NK-92 (cell line): ENCODE results near the gene BCDIN3D.

ENCODE experiments used
- DNase-seq: peaks from one replicate; lab custom pipeline; 2025; ENCODE audit not compliant: unreplicated experiment; lab: John Stamatoyannopoulos, UW

BCDIN3D gene

GRCh38 chr12:49798934-49799333, 44.0 kb downstream of the BCDIN3D start:
- DNase-seq = no peak

GRCh38 chr12:49798248-49798647, 44.7 kb downstream of the BCDIN3D start:
- DNase-seq = no peak

- DNase-seq = no peak
Measured at GRCh38 chr12:49797449-49797776, 45.5 kb downstream of the BCDIN3D start.

DNA sequence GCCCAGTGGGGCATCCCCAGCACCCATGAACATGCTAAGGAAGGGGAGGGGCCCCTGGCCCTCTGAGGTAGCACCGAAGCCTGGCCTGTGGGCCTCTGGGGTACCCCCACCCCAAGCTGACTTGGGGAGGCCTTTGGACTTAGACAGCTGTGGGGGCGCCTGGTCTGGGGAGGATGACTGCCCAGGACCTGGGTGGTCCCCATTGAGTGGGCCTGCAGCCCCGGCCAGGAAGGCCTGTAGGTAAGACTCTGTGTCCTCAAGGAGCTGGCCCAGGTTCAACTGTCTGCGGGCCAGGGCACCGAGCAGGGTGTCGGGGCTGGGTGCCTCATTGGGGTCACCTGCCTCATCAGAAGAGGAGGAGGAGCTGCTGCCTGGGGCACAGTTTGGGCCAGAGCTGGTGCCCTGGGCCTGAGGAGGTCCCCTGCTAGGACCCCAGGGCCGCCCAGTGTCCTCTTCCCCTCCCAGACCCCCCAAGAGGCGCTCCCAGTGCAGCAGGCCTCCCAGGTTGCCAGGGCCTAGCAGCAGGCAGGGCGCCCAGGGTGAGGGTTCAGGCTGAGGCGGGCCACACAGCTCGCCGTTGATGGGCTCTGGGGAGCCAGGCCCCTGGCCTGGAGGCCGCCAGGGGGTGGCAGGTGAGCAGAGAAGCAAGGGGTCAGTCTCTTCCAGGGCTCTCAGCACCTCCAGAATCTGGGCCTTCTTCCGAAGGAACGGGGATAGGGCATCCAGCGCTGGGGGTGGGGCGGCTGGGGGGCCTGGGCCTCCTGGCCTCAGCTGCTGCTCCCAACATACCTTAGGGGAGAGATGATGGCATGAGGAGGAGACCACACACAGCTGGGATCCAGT, 46.1 kb downstream of the BCDIN3D start:
- DNase-seq = no peak

GRCh38 chr12:49796155-49796554, 46.8 kb downstream of the BCDIN3D start:
- no peak for DNase-seq

DNA sequence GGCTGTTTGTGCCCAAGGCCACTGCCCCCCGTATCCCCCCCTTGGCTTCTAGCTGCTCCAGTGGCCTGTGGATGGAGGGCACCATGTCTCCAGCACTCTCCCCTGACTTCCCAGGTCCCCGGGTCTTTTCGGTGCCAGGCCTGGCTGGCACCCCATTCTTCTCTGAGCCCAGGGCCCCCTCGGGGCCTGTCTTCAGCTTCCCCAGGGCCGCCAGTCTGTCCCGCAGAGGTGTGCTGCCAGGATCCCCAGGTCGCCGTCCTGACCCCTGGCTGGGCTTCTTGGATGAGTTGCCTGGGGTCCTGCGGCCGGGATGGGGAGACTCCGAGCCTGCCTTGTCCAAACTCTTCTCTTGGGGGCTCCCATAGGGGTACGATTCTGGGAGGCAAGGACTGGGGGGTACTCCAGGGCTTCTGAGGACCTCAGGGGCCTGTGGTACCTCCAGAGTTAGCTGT, 47.2 kb downstream of the BCDIN3D start:
- no peak for DNase-seq

DNA sequence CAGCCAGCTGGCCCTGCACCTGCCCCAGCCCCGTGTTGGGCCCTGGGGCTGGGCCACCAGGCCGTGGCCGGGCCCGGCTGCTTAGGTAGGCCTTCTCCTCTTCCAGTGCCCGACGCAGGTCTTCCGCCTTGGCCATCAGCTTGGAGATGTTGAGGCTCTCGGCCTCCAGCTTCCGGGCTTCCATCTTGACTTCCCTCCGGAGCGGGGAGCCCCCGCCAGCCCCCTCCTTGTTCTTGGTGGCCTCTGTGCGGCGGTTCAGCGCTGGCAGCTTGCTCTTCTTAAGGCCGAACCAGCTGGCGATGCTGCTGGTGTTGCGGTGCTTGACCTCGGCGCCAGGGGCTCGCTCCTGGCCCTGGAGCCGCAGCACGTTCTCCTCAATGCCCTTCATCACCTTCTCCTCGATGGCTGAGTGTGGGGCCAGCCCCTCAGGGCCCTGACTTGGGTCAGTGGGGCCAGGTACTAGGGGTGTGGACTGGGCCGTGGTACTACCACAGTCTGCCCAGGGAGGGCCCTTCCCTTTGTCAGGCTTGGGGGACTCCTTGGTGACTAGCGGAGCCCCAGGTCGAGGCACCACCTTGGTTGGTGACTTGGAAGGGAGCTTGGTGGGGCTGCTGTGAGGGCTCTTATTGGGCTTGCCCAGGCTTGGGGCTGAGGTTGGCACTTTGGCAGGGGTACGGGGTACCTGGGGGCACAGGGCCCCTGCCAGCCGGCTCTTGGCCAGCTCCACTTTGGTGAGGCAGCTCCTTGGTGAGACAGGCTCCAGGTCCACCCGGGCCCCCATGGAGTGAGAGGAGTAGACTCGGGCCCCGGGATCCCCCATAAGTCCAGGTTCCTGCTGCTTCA, 47.9 kb downstream of the BCDIN3D start:
- no peak for DNase-seq

DNA sequence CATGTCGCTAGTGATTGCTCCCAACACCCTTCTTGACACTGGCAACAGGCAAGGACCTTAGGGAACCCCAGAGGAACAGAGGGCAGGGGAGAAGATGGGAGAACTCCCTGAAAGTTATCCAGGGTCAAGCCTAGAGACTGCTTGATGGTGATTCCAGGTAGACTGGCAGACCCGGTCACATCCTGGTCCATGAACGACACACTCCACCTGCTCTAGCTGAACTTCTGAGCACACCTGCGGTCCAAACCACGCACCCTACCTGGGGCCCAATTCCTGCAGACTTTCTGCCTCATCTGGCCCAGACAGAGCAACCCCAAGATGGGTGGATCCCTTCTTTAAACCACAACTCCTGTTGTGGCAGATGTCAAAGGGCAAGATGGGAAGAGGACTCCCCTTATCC, 48.9 kb downstream of the BCDIN3D start:
- DNase-seq = no peak

GRCh38 chr12:49793620-49794019, 49.3 kb downstream of the BCDIN3D start:
- no peak for DNase-seq

DNA sequence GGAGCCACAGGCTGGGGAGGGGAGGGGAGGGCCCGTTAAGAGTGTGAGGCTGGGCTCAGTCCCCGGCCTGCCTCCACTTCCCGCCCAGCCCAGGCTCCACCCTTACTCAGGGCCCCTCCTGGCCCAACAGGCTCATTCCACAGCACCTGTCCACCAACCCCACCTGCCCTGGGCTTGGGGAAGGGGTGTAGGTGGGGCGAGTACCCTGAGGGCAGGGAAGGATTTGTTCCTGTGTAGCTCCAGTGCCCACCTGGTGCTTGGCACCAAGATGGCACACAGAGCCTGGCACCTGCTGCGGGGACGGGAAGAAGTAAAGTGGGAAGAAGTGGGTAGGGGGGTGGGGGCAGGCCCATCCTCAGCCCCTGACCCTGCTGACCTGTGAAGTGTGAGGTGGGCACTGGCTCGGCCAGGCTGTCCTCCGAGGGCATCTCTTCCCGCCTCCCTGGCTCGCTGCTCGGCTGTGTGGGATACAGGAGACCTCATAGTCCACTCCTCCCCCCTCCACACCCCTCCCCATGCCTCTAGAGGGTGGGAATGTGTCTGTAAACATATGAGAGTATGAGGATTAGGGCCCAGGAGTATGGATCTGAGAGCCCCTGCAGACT, 49.8 kb downstream of the BCDIN3D start:
- DNase-seq = no peak

DNA sequence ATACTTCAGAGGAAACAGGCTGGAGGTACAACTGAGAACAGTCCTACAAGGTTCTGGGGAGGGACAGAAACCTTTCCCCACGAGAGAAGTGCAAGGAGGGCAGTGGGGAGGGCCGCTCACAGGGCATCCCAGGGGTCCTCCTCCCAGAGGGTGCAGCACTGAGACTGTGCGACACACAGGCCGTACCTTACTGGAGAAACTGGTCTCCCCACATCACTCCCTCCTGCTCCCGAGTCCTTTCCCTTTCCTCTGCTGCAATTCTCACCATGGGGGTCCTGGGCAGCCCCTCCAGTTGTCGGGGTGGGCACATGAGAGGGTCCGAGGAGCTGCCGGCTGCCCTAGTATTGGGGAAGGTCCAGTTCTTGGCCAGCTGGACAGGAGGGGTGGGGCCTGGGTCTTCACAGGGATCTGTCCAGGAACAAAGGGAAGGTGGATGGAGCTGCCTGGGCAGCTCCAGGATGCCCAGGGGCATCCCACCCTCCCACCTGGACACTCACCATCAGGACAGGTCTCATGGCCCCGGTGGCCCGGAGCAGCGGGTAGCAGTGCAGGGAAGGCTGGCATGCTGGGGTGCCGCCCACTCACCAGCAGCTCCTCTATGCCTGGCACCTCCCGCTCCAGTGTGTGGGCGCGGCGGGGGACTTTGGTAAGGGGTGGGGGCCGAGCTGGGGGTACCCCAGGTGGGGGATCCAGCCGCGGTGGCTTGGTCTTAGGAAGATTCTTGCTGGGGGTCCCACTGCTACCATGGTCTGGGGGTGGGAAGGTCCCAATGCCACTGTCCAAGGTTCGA, 50.5 kb downstream of the BCDIN3D start:
- no peak for DNase-seq

DNA sequence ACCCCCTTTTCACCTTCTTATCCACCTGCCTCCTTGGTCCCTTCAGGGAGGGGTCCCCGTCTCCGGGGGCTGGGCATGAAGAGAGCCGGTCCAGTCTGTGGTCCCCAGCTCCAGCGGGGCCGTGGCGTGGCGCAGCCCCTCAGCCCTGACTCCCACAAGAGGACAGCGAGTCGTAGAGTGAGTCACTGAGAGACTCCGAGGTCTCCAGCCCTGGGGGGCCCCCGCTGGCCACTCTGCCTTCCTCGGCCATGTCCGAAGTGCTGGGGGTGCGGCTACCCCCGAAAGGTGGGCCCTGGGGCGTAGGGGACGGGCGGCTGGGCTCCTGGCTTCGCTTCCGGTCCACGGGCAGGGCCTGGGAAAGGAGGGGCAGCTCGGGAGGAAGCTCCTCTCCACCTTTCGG, 51.2 kb downstream of the BCDIN3D start:
- DNase-seq = no peak

DNA sequence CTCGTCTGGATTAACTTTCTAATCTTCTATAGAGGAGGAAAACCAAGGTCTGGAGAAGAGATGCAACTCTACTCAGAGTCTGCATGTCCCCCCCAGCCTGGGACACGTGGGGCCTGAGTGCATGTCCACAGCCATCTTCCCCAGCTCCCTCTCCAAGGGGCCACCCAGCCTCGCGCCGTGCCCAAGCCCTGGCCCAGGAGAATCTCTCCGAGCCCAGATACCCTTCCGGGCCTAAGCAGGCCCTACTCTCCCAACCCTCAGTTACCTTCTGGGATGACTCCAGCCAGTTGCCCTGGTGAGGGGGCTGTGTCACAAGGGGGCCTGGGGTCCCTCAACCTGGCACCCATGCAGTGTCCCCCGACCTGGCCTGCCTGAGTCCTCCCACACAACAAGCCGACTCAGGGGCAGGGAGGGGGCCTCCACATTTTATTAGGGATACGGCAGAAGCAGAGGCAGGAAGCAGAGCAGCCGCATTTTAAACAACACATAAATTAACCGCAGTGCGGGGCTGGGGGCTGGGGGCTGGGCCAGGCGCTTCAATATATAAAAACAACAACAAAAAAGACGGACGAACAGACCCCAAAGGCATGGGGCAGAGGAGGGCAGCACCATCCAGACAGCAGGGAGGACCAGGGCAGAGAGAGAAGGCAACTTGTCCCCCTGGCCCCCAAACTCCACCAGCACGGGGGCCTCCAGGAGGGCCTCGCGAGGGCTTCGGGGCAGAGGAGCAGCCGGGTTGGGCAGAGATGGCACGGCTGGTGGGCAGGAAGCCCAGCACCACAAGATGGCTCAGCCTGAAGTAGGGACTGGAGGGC, 52.0 kb downstream of the BCDIN3D start:
- DNase-seq = no peak

DNA sequence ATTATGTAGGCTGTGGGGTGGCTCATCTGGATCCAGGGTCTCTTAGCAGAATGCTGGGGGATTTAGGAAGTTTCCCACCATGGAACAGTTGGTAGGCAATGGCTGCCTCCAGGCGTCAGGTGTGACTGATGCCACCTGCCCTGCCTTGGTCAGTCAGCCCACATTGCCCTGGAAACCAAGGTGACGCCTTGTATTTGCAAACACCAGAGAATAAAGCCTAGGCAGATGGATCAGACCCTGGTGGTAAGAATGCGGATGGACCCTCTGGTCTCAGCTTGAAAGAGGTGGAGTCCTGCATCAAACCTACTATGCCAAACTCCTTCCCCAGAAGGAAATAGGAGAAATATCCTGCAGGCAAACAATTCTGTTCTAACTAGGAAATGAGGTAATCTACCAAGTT, 52.9 kb downstream of the BCDIN3D start:
- DNase-seq = no peak

DNA sequence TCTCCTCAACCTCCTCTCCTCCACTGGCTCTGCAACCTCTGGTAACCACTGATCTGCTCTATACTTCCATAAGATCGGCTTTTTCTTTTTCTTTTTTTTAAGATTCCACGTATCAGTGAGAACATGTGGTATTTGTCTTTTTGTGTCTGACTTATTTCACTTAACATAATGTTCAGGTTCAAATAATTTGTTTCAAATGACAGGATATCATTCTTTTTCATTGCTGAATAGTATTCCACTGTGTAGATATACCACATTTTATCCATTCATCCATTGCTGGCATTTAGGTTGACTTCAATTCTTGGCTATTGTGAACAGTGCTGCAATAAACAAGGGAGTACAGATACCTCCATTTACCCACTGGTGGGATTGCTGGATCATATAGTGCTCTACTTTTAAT, 55.2 kb downstream of the BCDIN3D start:
- DNase-seq = no peak
